ENCODE data around the gene TPD52L1.

Gene TPD52L1

DNA sequence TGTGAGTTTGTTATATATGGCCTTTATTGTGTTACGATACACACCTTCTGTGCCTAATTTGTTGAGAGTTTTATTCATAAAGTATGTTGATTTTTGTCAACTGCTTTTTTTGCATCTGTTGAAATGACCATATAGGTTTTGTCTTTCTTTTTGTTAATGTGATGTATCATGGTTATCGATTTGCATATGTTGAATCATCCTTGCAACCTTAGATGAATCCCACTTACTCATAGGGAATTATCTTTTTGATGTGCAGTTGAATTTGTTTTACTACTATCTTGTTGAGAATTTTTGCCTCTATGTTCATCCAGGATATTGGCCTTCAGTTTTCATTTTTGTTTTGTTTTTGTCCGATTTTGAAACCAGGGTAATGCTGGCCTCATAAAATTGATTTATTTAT, 45.7 kb upstream of the TPD52L1 start (continued):
- TF ChIP-seq, protein P1, sequence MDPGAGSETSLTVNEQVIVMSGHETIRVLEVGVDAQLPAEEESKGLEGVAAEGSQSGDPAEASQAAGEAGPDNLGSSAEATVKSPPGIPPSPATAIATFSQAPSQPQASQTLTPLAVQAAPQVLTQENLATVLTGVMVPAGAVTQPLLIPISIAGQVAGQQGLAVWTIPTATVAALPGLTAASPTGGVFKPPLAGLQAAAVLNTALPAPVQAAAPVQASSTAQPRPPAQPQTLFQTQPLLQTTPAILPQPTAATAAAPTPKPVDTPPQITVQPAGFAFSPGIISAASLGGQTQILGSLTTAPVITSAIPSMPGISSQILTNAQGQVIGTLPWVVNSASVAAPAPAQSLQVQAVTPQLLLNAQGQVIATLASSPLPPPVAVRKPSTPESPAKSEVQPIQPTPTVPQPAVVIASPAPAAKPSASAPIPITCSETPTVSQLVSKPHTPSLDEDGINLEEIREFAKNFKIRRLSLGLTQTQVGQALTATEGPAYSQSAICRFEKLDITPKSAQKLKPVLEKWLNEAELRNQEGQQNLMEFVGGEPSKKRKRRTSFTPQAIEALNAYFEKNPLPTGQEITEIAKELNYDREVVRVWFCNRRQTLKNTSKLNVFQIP (CRISPR knock-in tag; IDR thresholded peaks at IDR 0.05; ENCODE audit: borderline replicate concordance, low read depth): no peak
- TF ChIP-seq TCF4 (CRISPR knock-in tag; IDR thresholded peaks at IDR 0.05; ENCODE audit: borderline replicate concordance) (no peak), PPARA (CRISPR knock-in tag; IDR thresholded peaks at IDR 0.05; ENCODE audit: borderline replicate concordance) (no peak)

DNA sequence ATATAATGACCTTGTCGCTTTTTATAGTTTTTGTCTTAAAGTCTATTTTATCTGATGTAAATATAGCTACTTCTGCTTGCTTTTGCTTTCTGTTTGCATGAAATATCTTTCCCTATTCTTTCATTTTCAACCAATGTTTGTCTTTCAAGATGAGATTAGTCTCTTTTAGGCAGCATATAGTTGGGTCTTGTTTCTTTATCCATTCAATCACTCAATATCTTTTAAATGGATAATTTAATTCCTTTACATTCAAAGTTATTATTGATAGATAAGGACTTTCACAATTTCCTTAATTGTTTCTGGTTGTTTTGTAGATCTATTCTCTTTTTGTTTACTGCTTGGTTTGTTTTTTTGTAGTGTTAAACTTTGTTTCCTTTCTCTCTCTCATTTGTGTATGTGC, 43.5 kb upstream of the TPD52L1 start:
- TF ChIP-seq RARB (CRISPR knock-in tag; IDR thresholded peaks at IDR 0.05): no peak
- no peak for TF ChIP-seq OSR1 (CRISPR knock-in tag; IDR thresholded peaks at IDR 0.05)
- TF ChIP-seq GLIS3 (CRISPR knock-in tag; IDR thresholded peaks at IDR 0.05): no peak
- TF ChIP-seq CSDC2 (CRISPR knock-in tag; IDR thresholded peaks at IDR 0.05): no peak
- TF ChIP-seq ESRRG (CRISPR knock-in tag; IDR thresholded peaks at IDR 0.05): no peak
- no peak for TF ChIP-seq BACH2 (CRISPR knock-in tag; IDR thresholded peaks at IDR 0.05; ENCODE audit: borderline replicate concordance)
- no peak for TF ChIP-seq TOX (CRISPR knock-in tag; IDR thresholded peaks at IDR 0.05; ENCODE audit: borderline replicate concordance)
- TF ChIP-seq, protein P2, sequence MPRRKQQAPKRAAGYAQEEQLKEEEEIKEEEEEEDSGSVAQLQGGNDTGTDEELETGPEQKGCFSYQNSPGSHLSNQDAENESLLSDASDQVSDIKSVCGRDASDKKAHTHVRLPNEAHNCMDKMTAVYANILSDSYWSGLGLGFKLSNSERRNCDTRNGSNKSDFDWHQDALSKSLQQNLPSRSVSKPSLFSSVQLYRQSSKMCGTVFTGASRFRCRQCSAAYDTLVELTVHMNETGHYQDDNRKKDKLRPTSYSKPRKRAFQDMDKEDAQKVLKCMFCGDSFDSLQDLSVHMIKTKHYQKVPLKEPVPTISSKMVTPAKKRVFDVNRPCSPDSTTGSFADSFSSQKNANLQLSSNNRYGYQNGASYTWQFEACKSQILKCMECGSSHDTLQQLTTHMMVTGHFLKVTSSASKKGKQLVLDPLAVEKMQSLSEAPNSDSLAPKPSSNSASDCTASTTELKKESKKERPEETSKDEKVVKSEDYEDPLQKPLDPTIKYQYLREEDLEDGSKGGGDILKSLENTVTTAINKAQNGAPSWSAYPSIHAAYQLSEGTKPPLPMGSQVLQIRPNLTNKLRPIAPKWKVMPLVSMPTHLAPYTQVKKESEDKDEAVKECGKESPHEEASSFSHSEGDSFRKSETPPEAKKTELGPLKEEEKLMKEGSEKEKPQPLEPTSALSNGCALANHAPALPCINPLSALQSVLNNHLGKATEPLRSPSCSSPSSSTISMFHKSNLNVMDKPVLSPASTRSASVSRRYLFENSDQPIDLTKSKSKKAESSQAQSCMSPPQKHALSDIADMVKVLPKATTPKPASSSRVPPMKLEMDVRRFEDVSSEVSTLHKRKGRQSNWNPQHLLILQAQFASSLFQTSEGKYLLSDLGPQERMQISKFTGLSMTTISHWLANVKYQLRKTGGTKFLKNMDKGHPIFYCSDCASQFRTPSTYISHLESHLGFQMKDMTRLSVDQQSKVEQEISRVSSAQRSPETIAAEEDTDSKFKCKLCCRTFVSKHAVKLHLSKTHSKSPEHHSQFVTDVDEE (CRISPR knock-in tag; IDR thresholded peaks at IDR 0.05): no peak
- TF ChIP-seq SNAI2 (CRISPR knock-in tag; IDR thresholded peaks at IDR 0.05): no peak
- no peak for TF ChIP-seq ZNF565 (CRISPR knock-in tag; conservative IDR thresholded peaks at IDR 0.05; ENCODE audit: low read depth)
- TF ChIP-seq ARNTL (CRISPR knock-in tag; IDR thresholded peaks at IDR 0.05; ENCODE audit: borderline replicate concordance, low read depth): no peak
- TF ChIP-seq TCF4 (CRISPR knock-in tag; IDR thresholded peaks at IDR 0.05; ENCODE audit: borderline replicate concordance): no peak
- TF ChIP-seq, protein P3, sequence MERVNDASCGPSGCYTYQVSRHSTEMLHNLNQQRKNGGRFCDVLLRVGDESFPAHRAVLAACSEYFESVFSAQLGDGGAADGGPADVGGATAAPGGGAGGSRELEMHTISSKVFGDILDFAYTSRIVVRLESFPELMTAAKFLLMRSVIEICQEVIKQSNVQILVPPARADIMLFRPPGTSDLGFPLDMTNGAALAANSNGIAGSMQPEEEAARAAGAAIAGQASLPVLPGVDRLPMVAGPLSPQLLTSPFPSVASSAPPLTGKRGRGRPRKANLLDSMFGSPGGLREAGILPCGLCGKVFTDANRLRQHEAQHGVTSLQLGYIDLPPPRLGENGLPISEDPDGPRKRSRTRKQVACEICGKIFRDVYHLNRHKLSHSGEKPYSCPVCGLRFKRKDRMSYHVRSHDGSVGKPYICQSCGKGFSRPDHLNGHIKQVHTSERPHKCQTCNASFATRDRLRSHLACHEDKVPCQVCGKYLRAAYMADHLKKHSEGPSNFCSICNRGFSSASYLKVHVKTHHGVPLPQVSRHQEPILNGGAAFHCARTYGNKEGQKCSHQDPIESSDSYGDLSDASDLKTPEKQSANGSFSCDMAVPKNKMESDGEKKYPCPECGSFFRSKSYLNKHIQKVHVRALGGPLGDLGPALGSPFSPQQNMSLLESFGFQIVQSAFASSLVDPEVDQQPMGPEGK (CRISPR knock-in tag; IDR thresholded peaks at IDR 0.05; ENCODE audit: borderline replicate concordance): no peak
- no peak for TF ChIP-seq ISL1 (CRISPR knock-in tag; IDR thresholded peaks at IDR 0.05)
- TF ChIP-seq, protein P1 (CRISPR knock-in tag; IDR thresholded peaks at IDR 0.05; ENCODE audit: borderline replicate concordance, low read depth): no peak
- no peak for TF ChIP-seq ZFP3 (CRISPR knock-in tag; IDR thresholded peaks at IDR 0.05)
- TF ChIP-seq ZFP30 (CRISPR knock-in tag; IDR thresholded peaks at IDR 0.05): no peak
- no peak for ATAC-seq

DNA sequence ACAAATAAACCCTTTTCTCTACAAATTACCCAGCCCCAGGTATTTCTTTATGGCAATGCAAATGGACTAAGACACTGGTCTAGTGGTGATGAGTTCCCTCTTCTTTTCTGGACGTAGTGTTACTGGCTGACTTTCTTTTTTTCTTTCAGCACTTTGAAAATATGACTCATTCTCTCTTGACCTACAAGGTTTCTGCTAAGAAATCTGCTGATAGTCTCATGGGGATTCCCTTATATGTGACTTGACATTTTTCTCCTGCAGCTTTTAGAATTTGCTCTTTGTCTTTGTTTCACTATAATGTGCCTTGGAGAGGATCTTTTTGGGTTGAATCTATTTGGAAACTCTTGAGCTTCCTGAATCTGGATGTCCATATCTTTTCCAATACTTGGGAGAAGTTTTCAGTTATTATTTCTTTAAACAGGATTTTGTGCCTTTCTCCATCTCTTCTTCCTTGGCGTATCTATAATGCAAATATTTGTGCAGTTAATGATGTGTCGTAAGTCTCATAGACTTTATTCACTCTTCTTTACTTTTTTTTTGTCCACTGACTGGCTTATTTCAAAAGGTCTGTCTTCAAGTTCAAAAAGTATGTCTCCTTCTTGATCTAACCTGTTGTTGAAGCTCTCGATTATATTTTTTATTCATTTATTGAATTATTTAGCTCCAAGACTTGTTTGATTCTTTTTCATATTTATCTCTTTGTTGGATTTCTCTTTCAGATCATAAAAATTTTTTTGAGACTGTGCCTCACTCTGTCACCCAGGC, 42.2 kb upstream of the TPD52L1 start:
- ATAC-seq: no peak
- TF ChIP-seq ZFP3 (CRISPR knock-in tag; IDR thresholded peaks at IDR 0.05): no peak
- no peak for TF ChIP-seq BACH2 (CRISPR knock-in tag; IDR thresholded peaks at IDR 0.05; ENCODE audit: borderline replicate concordance)
- no peak for TF ChIP-seq SNAI2 (CRISPR knock-in tag; IDR thresholded peaks at IDR 0.05)
- TF ChIP-seq ZNF8 (CRISPR knock-in tag; IDR thresholded peaks at IDR 0.05): no peak
- TF ChIP-seq, protein P1 (CRISPR knock-in tag; IDR thresholded peaks at IDR 0.05; ENCODE audit: borderline replicate concordance, low read depth): no peak
- no peak for TF ChIP-seq OSR1 (CRISPR knock-in tag; IDR thresholded peaks at IDR 0.05)
- no peak for TF ChIP-seq ZNF565 (CRISPR knock-in tag; conservative IDR thresholded peaks at IDR 0.05; ENCODE audit: low read depth)
- no peak for TF ChIP-seq PPARA (CRISPR knock-in tag; IDR thresholded peaks at IDR 0.05; ENCODE audit: borderline replicate concordance)
- TF ChIP-seq RARB (CRISPR knock-in tag; IDR thresholded peaks at IDR 0.05): no peak
- no peak for TF ChIP-seq TCF4 (CRISPR knock-in tag; IDR thresholded peaks at IDR 0.05; ENCODE audit: borderline replicate concordance)
- TF ChIP-seq, protein P2 (CRISPR knock-in tag; IDR thresholded peaks at IDR 0.05): no peak
- TF ChIP-seq, protein P4, sequence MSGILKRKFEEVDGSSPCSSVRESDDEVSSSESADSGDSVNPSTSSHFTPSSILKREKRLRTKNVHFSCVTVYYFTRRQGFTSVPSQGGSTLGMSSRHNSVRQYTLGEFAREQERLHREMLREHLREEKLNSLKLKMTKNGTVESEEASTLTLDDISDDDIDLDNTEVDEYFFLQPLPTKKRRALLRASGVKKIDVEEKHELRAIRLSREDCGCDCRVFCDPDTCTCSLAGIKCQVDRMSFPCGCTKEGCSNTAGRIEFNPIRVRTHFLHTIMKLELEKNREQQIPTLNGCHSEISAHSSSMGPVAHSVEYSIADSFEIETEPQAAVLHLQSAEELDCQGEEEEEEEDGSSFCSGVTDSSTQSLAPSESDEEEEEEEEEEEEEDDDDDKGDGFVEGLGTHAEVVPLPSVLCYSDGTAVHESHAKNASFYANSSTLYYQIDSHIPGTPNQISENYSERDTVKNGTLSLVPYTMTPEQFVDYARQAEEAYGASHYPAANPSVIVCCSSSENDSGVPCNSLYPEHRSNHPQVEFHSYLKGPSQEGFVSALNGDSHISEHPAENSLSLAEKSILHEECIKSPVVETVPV (CRISPR knock-in tag; IDR thresholded peaks at IDR 0.05): no peak
- TF ChIP-seq GLIS3 (CRISPR knock-in tag; IDR thresholded peaks at IDR 0.05): no peak
- TF ChIP-seq ISL1 (CRISPR knock-in tag; IDR thresholded peaks at IDR 0.05): no peak

Measured in SK-N-SH treated with all-trans-retinoic acid at 6 μM for 48 hours (cell line).